ENCODE results near the gene GALNTL6.

- TF ChIP-seq POLR2A (IDR thresholded peaks at IDR 0.05) (no peak), CTCF (IDR thresholded peaks at IDR 0.05) (no peak)
Observed at GRCh38 chr4:172543249-172543648, 730.0 kb downstream of the GALNTL6 start.

Measured in stomach (tissue), 4 donors.